ENCODE results near the gene PLEKHG4B.
"Not testable (repeated sequence)": the region's sequence is repeated elsewhere in the genome, so short reads cannot be mapped to it uniquely, and the experiment has no call there.

PLEKHG4B gene

DNA sequence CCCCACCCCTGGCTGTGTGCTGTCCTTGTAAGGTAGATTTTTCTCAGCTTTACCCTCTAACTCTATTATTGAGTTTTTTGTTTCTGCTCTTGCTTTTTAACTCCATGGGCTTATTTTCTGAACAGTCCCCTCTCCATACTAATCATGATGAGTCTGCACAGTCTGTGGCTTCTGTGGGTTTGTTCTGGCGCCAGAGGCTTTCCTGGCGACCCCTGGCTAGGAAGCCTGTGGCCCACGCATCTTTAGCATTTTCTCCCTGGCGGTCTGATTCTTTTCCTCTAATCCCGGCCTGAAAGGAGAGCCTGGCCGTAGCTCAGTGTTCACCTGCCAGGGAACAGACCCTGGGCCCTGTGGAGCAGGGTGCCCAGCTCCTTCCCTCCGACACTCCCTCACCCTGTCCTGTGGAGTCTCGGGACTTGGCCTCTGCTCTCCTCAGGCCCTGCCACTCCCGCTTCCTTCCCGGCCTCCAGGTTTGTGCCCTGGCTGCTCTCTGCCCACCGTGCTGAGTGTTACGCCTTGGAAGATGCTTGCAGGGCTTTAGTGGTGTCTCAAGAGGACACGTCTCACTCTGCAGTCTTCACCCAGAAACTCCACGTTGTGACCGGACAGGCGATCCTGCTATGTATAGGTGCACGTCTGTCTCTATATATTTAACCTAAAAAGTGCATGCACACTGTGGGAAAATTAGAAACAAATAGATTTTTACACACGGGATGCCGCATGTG is 67.6 kb downstream of the PLEKHG4B start:
- no peak for DNase-seq

GRCh38 chr5:160173-160510 is 68.2 kb downstream of the PLEKHG4B start:
- no peak for DNase-seq

GRCh38 chr5:160921-161802 is 69.2 kb downstream of the PLEKHG4B start:
- DNase-seq = no peak

DNA sequence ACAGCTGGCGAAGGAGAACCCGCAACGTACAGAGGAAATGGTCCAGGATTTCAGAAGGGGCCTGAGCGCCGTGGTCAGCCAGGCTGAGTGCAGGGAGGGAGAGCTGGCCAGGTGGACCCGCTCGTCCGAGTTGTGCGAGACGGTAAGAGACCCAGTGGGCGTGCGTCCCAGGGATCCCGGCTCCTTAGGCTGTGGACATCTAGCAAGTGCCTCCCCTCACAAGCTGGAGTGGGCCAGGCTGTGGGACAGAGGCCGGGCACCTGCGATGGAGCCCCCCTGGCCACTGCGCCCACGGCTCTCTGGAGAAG is 69.8 kb downstream of the PLEKHG4B start:
- DNase-seq = no peak

DNA sequence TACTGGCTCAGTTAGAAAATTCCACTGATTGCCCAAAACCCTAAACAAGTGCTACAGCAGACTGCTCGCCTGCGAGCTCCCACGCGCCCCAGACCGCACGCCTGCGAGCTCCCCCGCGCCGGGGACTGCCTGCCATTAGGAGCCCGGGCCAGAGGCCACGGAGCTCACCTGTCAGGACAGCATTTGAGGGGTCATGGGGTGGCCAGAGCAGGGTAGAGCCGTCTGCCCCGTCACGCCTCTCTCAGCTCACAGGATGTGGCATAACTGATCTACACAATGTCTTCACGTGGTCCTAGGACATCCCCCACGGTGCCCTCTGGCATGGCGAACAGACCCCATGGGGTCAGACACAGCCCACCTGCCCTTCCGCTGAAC is 70.2 kb downstream of the PLEKHG4B start:
- DNase-seq = no peak

- no peak for DNase-seq
Measured at GRCh38 chr5:162565-163337, 70.8 kb downstream of the PLEKHG4B start.

- no peak for DNase-seq
Measured at GRCh38 chr5:163338-163620, 71.3 kb downstream of the PLEKHG4B start.

- no peak for DNase-seq
Measured at GRCh38 chr5:163841-164240, 71.9 kb downstream of the PLEKHG4B start.

GRCh38 chr5:164244-164643 is 72.3 kb downstream of the PLEKHG4B start:
- DNase-seq = no peak

- not testable (repeated sequence) for DNase-seq
Measured at GRCh38 chr5:164783-165182, 72.8 kb downstream of the PLEKHG4B start.

DNA sequence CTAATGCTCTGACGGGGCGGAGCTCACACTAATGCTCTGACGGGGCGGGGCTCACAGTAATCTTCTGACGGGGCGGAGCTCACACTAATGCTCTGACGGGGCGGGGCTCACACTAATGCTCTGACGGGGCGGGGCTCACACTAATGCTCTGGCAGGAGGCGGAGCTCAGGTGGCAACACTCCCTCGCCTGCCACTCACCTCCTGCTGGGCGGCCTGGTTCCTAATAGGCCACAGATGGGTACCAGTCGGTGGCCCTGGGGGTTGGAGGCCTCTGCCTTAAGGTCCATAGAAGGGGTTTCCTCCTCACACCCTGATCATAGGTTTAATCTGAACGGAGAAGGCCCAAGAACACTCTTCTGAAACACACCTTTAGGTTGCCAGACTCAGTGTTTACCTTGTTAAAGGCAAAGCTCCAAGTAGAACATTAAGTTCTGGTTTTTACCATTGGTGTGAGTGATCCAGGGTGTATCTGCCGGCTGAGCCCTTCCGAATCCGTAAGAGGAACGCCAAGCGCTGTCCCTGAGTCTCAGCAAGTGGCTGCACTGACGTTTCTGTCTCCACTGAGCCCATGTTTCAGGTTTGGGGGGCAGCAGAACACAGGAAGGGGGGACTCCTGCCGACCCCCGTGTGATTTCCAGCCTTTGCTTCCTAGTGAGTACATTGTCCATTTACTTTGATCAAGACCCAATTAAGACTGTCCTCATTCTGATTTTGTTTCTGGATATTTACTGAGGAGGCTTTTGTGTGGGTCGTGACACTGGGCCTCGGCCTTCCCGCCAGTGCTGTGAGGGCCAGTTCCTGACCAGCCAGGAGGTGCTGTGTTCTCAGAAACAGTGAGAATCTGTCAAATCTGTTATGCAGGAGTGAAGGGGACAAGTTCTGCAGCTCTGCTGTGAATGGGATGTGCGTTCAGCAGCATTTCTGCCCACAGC is 74.7 kb downstream of the PLEKHG4B start:
- no peak for DNase-seq

DNA sequence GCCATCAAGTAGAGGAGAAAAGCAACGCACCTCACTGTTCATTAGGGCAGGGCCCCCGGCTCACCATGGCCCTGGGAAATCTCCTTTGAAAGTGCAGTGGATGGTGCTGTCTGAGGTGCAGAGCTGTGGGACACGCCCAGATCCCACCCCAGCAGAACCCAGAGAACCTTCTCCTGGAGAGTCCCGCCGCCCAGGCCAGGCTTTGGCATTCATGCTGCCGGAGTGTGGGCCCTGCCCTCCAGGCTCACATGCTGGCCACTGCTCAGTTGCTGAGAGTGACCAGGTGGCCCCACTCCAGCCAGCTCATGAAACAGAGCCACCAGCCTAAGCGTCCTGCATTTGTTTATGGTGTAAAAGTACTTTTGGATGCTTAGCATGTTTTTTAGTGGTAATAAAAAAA is 75.5 kb downstream of the PLEKHG4B start:
- DNase-seq = no peak

- DNase-seq = no peak
Measured at GRCh38 chr5:167982-168660, 76.2 kb downstream of the PLEKHG4B start.

DNA sequence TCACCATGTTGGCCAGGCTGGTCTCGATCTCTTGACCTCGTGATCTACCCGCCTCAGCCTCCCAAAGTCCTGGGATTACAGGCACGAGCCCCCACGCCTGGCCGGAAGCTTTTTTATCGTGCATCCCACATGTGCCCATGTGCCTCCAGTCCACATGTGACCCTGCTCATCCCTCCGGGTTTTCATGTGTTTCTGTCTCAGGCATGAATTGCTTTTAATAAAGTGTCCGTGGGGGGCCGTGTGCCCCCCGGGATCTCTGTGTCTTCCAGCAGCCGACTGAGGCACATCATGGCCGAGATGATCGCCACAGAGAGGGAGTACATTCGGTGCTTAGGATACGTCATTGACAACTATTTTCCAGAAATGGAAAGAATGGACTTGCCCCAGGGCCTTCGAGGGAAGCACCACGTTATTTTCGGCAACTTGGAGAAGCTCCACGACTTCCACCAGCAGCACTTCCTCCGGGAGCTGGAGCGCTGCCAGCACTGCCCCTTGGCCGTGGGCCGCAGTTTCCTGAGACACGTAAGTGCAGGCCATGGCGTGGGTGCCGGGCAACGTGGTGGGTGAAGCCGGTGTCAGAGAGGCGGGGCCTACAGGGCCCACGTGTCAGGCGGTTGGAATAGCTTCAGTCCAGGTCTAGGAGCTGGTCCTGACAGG is 77.2 kb downstream of the PLEKHG4B start:
- DNase-seq = no peak

- DNase-seq = no peak
Measured at GRCh38 chr5:169728-170094, 77.7 kb downstream of the PLEKHG4B start.

DNA sequence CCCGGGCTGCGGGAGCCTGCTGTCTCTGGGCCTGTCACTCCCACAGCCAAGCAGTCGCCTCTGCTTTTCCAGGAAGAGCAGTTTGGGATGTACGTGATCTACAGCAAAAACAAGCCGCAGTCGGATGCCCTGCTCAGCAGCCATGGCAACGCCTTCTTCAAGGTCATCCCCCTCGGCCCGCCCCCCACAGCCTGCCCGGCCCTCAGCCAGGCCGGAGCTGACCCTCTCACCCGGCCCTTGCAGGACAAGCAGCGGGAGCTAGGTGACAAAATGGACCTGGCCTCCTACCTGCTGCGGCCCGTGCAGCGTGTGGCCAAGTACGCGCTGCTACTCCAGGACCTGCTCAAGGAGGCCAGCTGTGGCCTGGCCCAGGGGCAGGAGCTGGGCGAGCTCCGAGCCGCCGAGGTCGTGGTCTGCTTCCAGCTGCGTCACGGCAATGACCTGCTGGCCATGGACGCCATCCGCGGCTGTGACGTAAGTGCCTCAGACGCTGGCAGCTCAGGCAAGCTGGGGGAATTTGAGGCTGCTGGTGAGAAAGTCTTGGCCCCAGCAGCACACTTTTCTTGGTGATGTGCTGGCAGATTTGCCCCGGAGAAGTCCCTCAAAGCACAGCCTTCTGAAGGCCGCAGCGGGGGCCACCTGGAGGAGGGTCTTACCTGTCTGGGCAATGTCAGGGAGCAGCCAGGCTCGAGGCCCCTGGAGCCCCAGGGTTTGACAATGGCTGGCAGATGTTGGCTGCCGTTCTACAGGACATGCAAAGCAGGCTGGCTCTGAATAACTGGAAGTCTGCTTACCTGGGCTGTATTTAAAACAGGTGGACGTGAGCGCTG is 79.2 kb downstream of the PLEKHG4B start:
- DNase-seq = no peak

- DNase-seq = no peak
Measured at GRCh38 chr5:171801-172331, 79.9 kb downstream of the PLEKHG4B start.

- DNase-seq = no peak
Measured at GRCh38 chr5:172421-172820, 80.5 kb downstream of the PLEKHG4B start.

DNA sequence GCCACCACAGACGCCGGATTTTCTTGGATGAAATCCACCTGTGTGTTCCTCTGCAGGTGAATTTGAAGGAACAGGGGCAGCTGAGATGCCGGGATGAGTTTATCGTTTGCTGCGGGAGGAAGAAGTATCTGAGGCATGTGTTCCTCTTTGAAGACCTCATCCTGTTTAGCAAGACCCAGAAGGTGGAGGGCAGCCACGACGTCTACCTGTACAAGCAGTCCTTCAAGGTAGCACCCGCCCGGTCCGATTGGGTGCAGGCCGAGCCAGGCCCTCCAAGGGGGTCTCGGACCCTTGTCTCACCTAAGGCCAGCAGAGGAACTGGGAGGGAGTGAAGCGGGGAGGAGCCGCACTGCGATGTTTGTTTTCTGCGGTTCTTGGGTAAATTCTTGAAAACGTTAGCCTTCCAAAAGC is 80.9 kb downstream of the PLEKHG4B start:
- no peak for DNase-seq
